Activated T-cell treated with anti-CD3 and anti-CD28 coated beads, Interleukin-2, amount 50 U/mL, for 1 hour (primary cell): ENCODE measurements around the gene ZDHHC20.

ENCODE experiments used
- DNase-seq: peaks from one replicate; pipeline ENCODE4 v3.0.0-alpha.2; 2020

Gene ZDHHC20

GRCh38 chr13:21360463-21360862, 98.6 kb downstream of the ZDHHC20 start:
- DNase-seq, result no peak

- no peak for DNase-seq
Measured at GRCh38 chr13:21359855-21360254, 99.2 kb downstream of the ZDHHC20 start.

- DNase-seq, result no peak
Measured at GRCh38 chr13:21355304-21355703, 103.8 kb downstream of the ZDHHC20 start.

- no peak for DNase-seq
Measured at GRCh38 chr13:21354721-21355120, 104.4 kb downstream of the ZDHHC20 start.

GRCh38 chr13:21348488-21349120, 110.5 kb downstream of the ZDHHC20 start:
- DNase-seq, result no peak

GRCh38 chr13:21347753-21348318, 111.3 kb downstream of the ZDHHC20 start:
- no peak for DNase-seq

GRCh38 chr13:21344662-21345176, 114.4 kb downstream of the ZDHHC20 start:
- DNase-seq, result peak; percentile 36

GRCh38 chr13:21343659-21344058, 115.4 kb downstream of the ZDHHC20 start:
- no peak for DNase-seq

- DNase-seq, result no peak
Measured at GRCh38 chr13:21342699-21343442, 116.2 kb downstream of the ZDHHC20 start.

GRCh38 chr13:21341637-21342422, 117.3 kb downstream of the ZDHHC20 start:
- DNase-seq, result no peak

- DNase-seq, result no peak
Measured at GRCh38 chr13:21338639-21339278, 120.3 kb downstream of the ZDHHC20 start.

GRCh38 chr13:21338156-21338555, 120.9 kb downstream of the ZDHHC20 start:
- no peak for DNase-seq

GRCh38 chr13:21336609-21337349, 122.3 kb downstream of the ZDHHC20 start:
- DNase-seq, result no peak

GRCh38 chr13:21333186-21333585, 125.9 kb downstream of the ZDHHC20 start:
- DNase-seq, result no peak

GRCh38 chr13:21330126-21330861, 128.8 kb downstream of the ZDHHC20 start:
- DNase-seq, result no peak

- no peak for DNase-seq
Measured at GRCh38 chr13:21328836-21329477, 130.1 kb downstream of the ZDHHC20 start.

- DNase-seq, result no peak
Measured at GRCh38 chr13:21328201-21328600, 130.9 kb downstream of the ZDHHC20 start.

GRCh38 chr13:21326155-21327031, 132.7 kb downstream of the ZDHHC20 start:
- peak; percentile 41 for DNase-seq

GRCh38 chr13:21324803-21325202, 134.3 kb downstream of the ZDHHC20 start:
- no peak for DNase-seq

GRCh38 chr13:21322988-21323387, 136.1 kb downstream of the ZDHHC20 start:
- DNase-seq, result no peak
